ENCODE results near the gene PACRG. TPM values are rescaled to one million over a fixed set of nuclear protein-coding genes. Genes with fewer than 3 reads are reported as not detected.

Gene PACRG
- total RNA-seq, 1 experiment from 2014 or later, result 0.26 TPM

- Mint-ChIP-seq H3K27ac (no peak overlapping the region; a peak in 1 of 7 replicates), H3K4me1 (peaks cover 7 to 8% of the 10 kb centered on the region in 2 experiments), H3K27me3 (ENCODE audit: low read depth) (peaks cover 3% of the 10 kb centered on the region; the same call in 1 of the 2 replicates), H3K9me3 (no peaks in the 10 kb centered on the region), H3K36me3 (ENCODE audit: insufficient read depth in 1 of 3, low read depth in 3 of 3) (no peaks in the 10 kb centered on the region), H3K4me3 (no peak overlapping the region)
- no peak overlapping the region for H3K9ac ChIP-seq (ENCODE audit: extremely low read depth, insufficient read length, low read length)
- H2BK120ac ChIP-seq (ENCODE audit: low read depth, low read length, poor library complexity, severe bottlenecking), result no peak overlapping the region
- H4K5ac ChIP-seq (ENCODE audit: insufficient read length, low read depth, low read length), result no peak overlapping the region
- H3K79me1 ChIP-seq (ENCODE audit: insufficient read depth, low read depth, low read length, poor library complexity, severe bottlenecking), result no peaks in the 10 kb centered on the region
- H3K9me3 ChIP-seq (ENCODE audit: control insufficient read depth, low read depth, low read length), result no peaks in the 10 kb centered on the region
- no peaks in the 10 kb centered on the region for H3K4me1 ChIP-seq (ENCODE audit: insufficient read depth, low read length)
- no peak overlapping the region for H4K91ac ChIP-seq (ENCODE audit: insufficient read length, low read depth, low read length)
- no peak overlapping the region for H3K14ac ChIP-seq (ENCODE audit: insufficient read depth, low read length)
- WGBS (ENCODE audit: extremely low coverage, insufficient read length, low lambda C conversion rate), result no CpG with 5 or more reads among the region's 9 CpGs
- no peak overlapping the region for H3K18ac ChIP-seq (ENCODE audit: insufficient read length, low read depth, low read length)
- no peak overlapping the region for H4K8ac ChIP-seq (replicated peaks; ENCODE audit: insufficient read length, low read depth, low read length)
- H3K27ac ChIP-seq (ENCODE audit: insufficient read length, low read depth, low read length), result no peak overlapping the region
- no peak overlapping the region for H2AFZ ChIP-seq (ENCODE audit: low read length)
- H3K79me2 ChIP-seq (ENCODE audit: insufficient read depth, low read length), result no peaks in the 10 kb centered on the region
- no peak overlapping the region for H2BK20ac ChIP-seq (ENCODE audit: low read depth, low read length, poor library complexity, severe bottlenecking)
- H2BK5ac ChIP-seq (ENCODE audit: insufficient read length, low read length), result no peak overlapping the region
- H2BK15ac ChIP-seq (ENCODE audit: low read depth, low read length), result no peak overlapping the region
- H4K20me1 ChIP-seq (ENCODE audit: control insufficient read depth, insufficient read depth, insufficient read length), result no peaks in the 10 kb centered on the region
- H3K4ac ChIP-seq (ENCODE audit: low read depth, low read length), result no peak overlapping the region
- no peaks in the 10 kb centered on the region for H3K23me2 ChIP-seq (ENCODE audit: insufficient read length, low read depth, low read length, poor library complexity, severe bottlenecking)
- H3K56ac ChIP-seq (ENCODE audit: insufficient read length, low read depth, low read length), result no peak overlapping the region
- TF ChIP-seq, protein P1, sequence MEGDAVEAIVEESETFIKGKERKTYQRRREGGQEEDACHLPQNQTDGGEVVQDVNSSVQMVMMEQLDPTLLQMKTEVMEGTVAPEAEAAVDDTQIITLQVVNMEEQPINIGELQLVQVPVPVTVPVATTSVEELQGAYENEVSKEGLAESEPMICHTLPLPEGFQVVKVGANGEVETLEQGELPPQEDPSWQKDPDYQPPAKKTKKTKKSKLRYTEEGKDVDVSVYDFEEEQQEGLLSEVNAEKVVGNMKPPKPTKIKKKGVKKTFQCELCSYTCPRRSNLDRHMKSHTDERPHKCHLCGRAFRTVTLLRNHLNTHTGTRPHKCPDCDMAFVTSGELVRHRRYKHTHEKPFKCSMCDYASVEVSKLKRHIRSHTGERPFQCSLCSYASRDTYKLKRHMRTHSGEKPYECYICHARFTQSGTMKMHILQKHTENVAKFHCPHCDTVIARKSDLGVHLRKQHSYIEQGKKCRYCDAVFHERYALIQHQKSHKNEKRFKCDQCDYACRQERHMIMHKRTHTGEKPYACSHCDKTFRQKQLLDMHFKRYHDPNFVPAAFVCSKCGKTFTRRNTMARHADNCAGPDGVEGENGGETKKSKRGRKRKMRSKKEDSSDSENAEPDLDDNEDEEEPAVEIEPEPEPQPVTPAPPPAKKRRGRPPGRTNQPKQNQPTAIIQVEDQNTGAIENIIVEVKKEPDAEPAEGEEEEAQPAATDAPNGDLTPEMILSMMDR (conservative IDR thresholded peaks at IDR 0.05), result no peak
- no peak overlapping the region for H3K4me2 ChIP-seq (ENCODE audit: insufficient read depth, insufficient read length, low read length)
- DNase-seq, result no peak
- H3T11ph ChIP-seq (ENCODE audit: low read length), result no peak overlapping the region
- no peaks in the 10 kb centered on the region for H3K27me3 ChIP-seq (ENCODE audit: insufficient read depth, low read length)
- H2AK5ac ChIP-seq (ENCODE audit: insufficient read length, low read length), result no peak overlapping the region
- H2BK12ac ChIP-seq (ENCODE audit: insufficient read length, low read depth, low read length), result no peak overlapping the region
- no peak overlapping the region for H3K23ac ChIP-seq (ENCODE audit: insufficient read length, low read depth, low read length)
Observed at GRCh38 chr6:163302747-163303146, 575.0 kb downstream of the PACRG start.
